Psoas muscle (tissue), 8 donors: ENCODE measurements around the gene DRAM1. TPM values are rescaled to one million over a fixed set of nuclear protein-coding genes. Genes with fewer than 3 reads are reported as not detected.
A peak's percentile ranks its signal among the peaks of the same experiment; 100 is the strongest.
"Not testable (repeated sequence)": the region's sequence is repeated elsewhere in the genome, so short reads cannot be mapped to it uniquely, and the experiment has no call there.

ENCODE experiments used
- ATAC-seq, 4 donors: fragments of 200-7000 bp; cut with Tn5 transposase; one replicate each; pipeline ENCODE4 v1.9.1; 2020; ENCODE audit warnings: moderate library complexity in 3 of 4, mild to moderate bottlenecking in 2 of 4
- DNase-seq, 2 donors: peaks; one replicate each; pipeline ENCODE4 v3.0.0-alpha.2; 2020
- H3K27ac ChIP-seq: fragments of 200-600 bp; one replicate; pipeline ENCODE4 v1.8.0; 2022
- H3K27me3 ChIP-seq, 3 donors: fragments of 200-600 bp in 1 of 3; one replicate each; pipeline versions ENCODE4 v1.6.1 to v1.8.0; 2013 to 2022; ENCODE audit warnings: low read length in 2 of 3, mild to moderate bottlenecking in 2 of 3, moderate library complexity in 1 of 3; ENCODE audit not compliant: insufficient read depth in 3 of 3
- H3K36me3 ChIP-seq, 2 donors: fragments of 200-600 bp in 1 of 2; one replicate each; pipeline versions ENCODE4 v1.6.1 to v1.8.0; 2013 to 2022; ENCODE audit warnings: low read depth in 1 of 2, mild to moderate bottlenecking in 1 of 2, moderate library complexity in 1 of 2; ENCODE audit not compliant: insufficient read depth in 1 of 2
- H3K4me1 ChIP-seq: fragments of 200-600 bp; one replicate; pipeline ENCODE4 v1.8.0; 2022
- H3K4me3 ChIP-seq: fragments of 200-600 bp; one replicate; pipeline ENCODE4 v1.8.0; 2022; ENCODE audit warnings: mild to moderate bottlenecking
- H3K9me3 ChIP-seq: fragments of 200-600 bp; one replicate; pipeline ENCODE4 v1.8.0; 2022
- WGBS, 3 donors: extraction: QIAGEN DNeasy Blood & Tissue Kit; methylation state at CpG; one replicate each; pipeline versions ENCODE4 v1.1.6 to v1.1.7; 2013; 5-methylcytosine and 5-hydroxymethylcytosine counted together
- intact Hi-C, 2 donors: fragments of 100-400 bp; cut with DNase I; formaldehyde crosslinking; loops; one replicate each; pipeline versions ENCODE4 v1.11.0 to v1.14.2; 2022
- polyA plus RNA-seq, 3 donors: library from polyadenylated mRNA; stranded (reverse); fragments of 200-250 nt; gene quantifications; one replicate each; pipeline ENCODE4 v1.2.3, GENCODE V29; 2013
- total RNA-seq, 4 donors: library from RNA; stranded (reverse); fragmentation: NEBNext Ultra II Directional in 2 of 4; extraction: Animal tissue kit (Norgen Biotek cat#: 25700) in 2 of 4; gene quantifications; one replicate each; pipeline versions ENCODE4 v1.2.1 to v1.2.4, GENCODE V29; 2021 to 2023
- TF ChIP-seq, protein P1 (sequence below): fragments of 200-600 bp; IDR thresholded peaks from one replicate; pipeline ENCODE4 v1.8.0; 2022; ENCODE audit warnings: antibody characterized with exemption
- donor health status: healthy with polysubstance abuse.
- donor health status: DM: no; HTN: no; CAD: no; lungs with moderate emphysema.
- donor health status: Bipolar disorder and iron deficiency.
- donor health status: healthy.
- donor health status: DM: yes; HTN: yes; CAD: no.
- donor health status: DM: no; HTN: no; CAD: no.
- donor health status: DM: no; HTN: no; CAD: no.
- donor health status: DM: yes; HTN: yes; CAD: no.

DRAM1 gene
- total and polyA plus RNA-seq, 7 donors = 2.8 to 6.8 (median 4.1) TPM

DNA sequence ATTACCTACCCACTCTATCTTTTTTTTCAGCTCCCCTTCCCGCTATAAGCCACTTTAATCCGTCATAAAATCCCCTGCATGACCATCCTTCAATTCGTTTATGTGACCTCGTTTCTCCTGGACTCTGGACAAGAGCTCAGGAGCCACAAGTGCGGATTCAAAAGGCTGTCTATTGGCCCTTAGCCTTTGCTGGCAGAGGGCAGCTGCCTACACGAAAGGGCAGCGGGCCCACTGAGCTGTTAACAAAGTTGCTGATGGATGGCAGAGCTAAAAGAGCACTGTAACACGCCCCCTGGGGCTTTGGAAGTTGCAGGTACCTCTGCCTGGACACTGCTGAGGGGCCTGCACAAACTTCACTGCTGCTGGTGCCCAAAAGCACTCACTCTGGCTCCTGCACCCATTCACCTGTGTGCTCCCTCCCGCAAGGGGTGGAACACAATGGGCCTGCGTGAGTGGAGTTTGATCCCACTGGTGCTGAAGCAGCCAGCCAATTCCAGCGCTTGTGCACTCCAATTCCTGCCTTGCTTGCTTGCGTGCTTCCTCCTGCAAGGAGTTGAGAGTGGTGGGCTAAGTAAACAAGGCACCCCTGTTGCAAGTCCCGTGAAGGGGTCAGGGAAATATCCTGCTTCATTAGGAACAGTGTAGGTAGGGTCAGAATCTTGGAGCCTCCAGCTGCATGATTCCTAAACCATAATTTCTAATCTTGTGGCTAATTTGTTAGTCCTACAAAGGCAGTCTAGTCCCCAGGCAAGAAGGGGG is 10.6 kb upstream of the DRAM1 start:
- peaks cover 5% of the 10 kb centered on the region for H3K4me1 ChIP-seq
- H3K36me3 ChIP-seq = no peaks in the 10 kb centered on the region
- no peaks in the 10 kb centered on the region for H3K9me3 ChIP-seq
- H3K27me3 ChIP-seq = no peaks in the 10 kb centered on the region
- intact Hi-C loops = no loop called here
- TF ChIP-seq, protein P1, sequence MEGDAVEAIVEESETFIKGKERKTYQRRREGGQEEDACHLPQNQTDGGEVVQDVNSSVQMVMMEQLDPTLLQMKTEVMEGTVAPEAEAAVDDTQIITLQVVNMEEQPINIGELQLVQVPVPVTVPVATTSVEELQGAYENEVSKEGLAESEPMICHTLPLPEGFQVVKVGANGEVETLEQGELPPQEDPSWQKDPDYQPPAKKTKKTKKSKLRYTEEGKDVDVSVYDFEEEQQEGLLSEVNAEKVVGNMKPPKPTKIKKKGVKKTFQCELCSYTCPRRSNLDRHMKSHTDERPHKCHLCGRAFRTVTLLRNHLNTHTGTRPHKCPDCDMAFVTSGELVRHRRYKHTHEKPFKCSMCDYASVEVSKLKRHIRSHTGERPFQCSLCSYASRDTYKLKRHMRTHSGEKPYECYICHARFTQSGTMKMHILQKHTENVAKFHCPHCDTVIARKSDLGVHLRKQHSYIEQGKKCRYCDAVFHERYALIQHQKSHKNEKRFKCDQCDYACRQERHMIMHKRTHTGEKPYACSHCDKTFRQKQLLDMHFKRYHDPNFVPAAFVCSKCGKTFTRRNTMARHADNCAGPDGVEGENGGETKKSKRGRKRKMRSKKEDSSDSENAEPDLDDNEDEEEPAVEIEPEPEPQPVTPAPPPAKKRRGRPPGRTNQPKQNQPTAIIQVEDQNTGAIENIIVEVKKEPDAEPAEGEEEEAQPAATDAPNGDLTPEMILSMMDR = no peak
- H3K27ac ChIP-seq = no peak overlapping the region
- H3K4me3 ChIP-seq = no peak overlapping the region
- ATAC-seq = peak; percentile 33 to 46 (median 40)
- no peak for DNase-seq
- 35 to 48% (median 40%) methylated on average over 13 of the region's 13 CpGs for WGBS, 3 donors

DNA sequence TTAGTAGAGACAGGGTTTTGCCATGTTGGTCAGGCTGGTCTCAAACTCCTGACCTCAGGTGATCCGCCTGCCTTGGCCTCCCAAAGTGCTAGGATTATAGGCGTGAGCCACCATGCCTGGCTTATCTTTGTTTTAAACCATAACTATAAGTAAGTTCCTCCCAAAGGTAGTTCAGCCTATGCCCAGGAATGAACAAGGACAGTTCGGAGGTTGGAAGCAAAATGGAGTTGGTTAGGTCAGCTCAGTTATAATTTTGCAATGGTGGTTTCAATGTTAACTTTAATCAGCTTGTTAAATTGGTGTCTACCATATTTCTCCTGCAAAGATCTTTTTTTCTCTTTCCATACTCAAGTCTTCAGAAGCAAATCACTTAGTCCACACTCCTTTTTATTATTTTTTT is 9.8 kb upstream of the DRAM1 start:
- WGBS, 3 donors = 97% methylated on average over 3 of the region's 3 CpGs
- H3K36me3 ChIP-seq, intact Hi-C loops, H3K4me1 ChIP-seq, H3K4me3 ChIP-seq, H3K27ac ChIP-seq, H3K9me3 ChIP-seq, ATAC-seq, DNase-seq, H3K27me3 ChIP-seq: not testable (repeated sequence)

DNA sequence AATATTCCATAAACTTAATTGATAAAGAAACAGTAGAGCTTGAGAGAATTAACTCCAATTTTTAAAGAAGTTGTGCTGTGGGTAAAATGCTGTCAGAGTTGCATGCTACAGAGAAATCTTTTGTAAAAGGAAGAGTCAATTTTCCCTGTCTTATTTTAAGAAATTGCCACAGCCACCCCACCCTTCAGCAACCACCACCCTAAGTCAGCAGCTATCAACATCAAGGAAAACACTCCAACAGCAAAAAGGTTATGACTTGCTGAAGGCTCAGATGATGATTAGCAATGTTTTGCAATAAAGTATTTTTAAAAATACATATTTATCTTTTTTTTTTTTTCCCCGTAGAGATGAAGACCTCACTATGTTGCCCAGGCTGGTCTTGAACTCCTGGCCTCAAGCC is 6.5 kb upstream of the DRAM1 start:
- intact Hi-C loops = no loop called here
- 92 to 100% (median 100%) methylated on average over 1 of the region's 1 CpG for WGBS, 3 donors
- Histone ChIP-seq H3K36me3 (no peaks in the 10 kb centered on the region), H3K27ac (no peak overlapping the region), H3K27me3 (no peaks in the 10 kb centered on the region), H3K4me3 (no peak overlapping the region), H3K4me1 (peaks cover 5% of the 10 kb centered on the region), H3K9me3 (no peaks in the 10 kb centered on the region)
- TF ChIP-seq, protein P1 = no peak
- DNase-seq = no peak
- ATAC-seq = no peak

DNA sequence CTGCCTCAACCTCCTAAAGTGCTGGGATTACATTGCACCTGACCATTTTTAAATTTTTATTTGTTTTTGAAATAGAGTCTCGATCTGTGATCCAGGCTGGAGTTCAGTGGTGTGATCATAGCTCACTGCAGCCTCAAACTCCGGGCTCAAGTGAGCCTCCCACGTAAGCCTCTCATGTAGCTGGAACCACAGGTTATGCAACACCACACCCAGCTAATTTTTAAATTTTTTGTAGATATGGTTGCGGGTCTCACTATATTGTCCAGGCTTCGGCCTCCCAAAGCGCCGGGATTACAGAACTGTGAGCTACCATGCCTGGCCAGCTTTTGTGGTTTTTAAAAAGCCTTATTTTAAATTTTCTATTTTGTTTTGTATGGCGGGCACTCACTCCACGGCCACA is 2.2 kb upstream of the DRAM1 start:
- DNase-seq = no peak
- TF ChIP-seq, protein P1 = no peak
- no peaks in the 10 kb centered on the region for H3K36me3 ChIP-seq
- intact Hi-C loops = no loop called here
- peak overlapping the region; percentile 95 for H3K27ac ChIP-seq
- H3K4me3 ChIP-seq = no peak overlapping the region
- H3K9me3 ChIP-seq = no peaks in the 10 kb centered on the region
- WGBS, 3 donors = 84 to 92% (median 87%) methylated on average over 9 of the region's 9 CpGs
- no peaks in the 10 kb centered on the region for H3K27me3 ChIP-seq
- ATAC-seq = no peak
- H3K4me1 ChIP-seq = no peaks in the 10 kb centered on the region

DNA sequence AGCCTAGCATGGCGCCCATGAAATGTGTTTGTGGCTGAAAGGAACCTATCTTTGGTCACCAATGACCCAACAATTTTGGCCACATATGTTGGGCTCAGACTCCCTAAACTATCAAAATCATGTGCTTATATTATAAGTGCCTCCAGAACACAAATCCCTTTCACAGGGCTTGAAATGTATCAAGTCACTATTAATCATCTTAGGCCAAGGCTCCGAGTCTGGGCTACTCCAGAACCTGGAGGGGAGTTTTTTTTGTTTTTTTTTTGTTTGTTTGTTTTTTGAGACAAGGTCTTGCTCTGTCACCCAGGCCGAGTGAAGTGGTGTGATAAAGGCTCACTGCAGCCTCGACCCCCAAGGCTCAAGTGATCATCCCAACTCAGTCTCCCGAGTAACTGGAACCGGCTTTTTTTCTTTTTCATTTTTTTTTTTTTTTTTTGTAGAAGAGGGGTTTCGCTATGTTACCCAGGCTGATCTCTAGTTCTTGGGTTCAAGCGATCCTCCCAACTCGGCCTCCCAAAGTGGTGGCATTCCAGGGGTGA is 989 bp upstream of the DRAM1 start:
- Histone ChIP-seq H3K9me3 (no peaks in the 10 kb centered on the region), H3K27me3 (no peaks in the 10 kb centered on the region), H3K36me3 (no peaks in the 10 kb centered on the region), H3K27ac (peak overlapping the region; percentile 95), H3K4me3 (peak overlapping the region; percentile 89), H3K4me1 (no peaks in the 10 kb centered on the region)
- 41 to 72% (median 42%) methylated on average over 9 of the region's 9 CpGs for WGBS, 3 donors
- TF ChIP-seq, protein P1 = no peak
- intact Hi-C loops = no loop called here
- peak in 1 of 4 donors; percentile 1 for ATAC-seq
- no peak for DNase-seq
